Brain microvascular endothelial cell (primary cell): ENCODE results near the gene ABCB6.
A peak's percentile ranks its signal among the peaks of the same experiment; 100 is the strongest.

Experiments
- DNase-seq: peaks from one replicate; pipeline ENCODE4 v3.0.0-alpha.2; 2020
- H3K27ac ChIP-seq: fragments of 250-450 bp; sonication (Bioruptor Pico); 2 replicates; pipeline ENCODE4 v1.5.1; 2020; ENCODE audit warnings: mild to moderate bottlenecking, moderate library complexity
- H3K27me3 ChIP-seq: fragments of 250-450 bp; sonication (Bioruptor Pico); replicated peaks from 2 replicates; pipeline ENCODE4 v1.5.1; 2020; ENCODE audit warnings: mild to moderate bottlenecking
- H3K36me3 ChIP-seq: fragments of 250-450 bp; sonication (Bioruptor Pico); replicated peaks from 2 replicates; pipeline ENCODE4 v1.5.1; 2020; ENCODE audit warnings: mild to moderate bottlenecking
- H3K4me3 ChIP-seq: 2 replicates; pipeline ENCODE4 v1.5.1; 2011; ENCODE audit warnings: low read depth, mild to moderate bottlenecking, control low read depth, low read length, moderate library complexity
- CTCF ChIP-seq: IDR thresholded peaks from 2 replicates; pipeline ENCODE4 v1.5.1; 2011; ENCODE audit warnings: low read depth, mild to moderate bottlenecking, moderate library complexity, low read length, control low read depth, inconsistent platforms; ENCODE audit errors: missing control alignments
- in situ Hi-C: cut with HindIII; loops from 2 replicates; pipeline ENCODE4 v1.10.0; 2017; ENCODE audit warnings: low sequenced_read_pairs, low pct_ligation_motif_present

Gene ABCB6

GRCh38 chr2:219167997-219168396 lies 50.8 kb downstream of the ABCB6 start:
- H3K36me3 ChIP-seq: peaks cover 8% of the 10 kb centered on the region
- no peaks in the 10 kb centered on the region for H3K27me3 ChIP-seq
- H3K4me3 ChIP-seq: no peak overlapping the region
- TF ChIP-seq CTCF: no peak
- no peak overlapping the region for H3K27ac ChIP-seq
- in situ Hi-C loops: no loop called here
- no peak for DNase-seq

DNA sequence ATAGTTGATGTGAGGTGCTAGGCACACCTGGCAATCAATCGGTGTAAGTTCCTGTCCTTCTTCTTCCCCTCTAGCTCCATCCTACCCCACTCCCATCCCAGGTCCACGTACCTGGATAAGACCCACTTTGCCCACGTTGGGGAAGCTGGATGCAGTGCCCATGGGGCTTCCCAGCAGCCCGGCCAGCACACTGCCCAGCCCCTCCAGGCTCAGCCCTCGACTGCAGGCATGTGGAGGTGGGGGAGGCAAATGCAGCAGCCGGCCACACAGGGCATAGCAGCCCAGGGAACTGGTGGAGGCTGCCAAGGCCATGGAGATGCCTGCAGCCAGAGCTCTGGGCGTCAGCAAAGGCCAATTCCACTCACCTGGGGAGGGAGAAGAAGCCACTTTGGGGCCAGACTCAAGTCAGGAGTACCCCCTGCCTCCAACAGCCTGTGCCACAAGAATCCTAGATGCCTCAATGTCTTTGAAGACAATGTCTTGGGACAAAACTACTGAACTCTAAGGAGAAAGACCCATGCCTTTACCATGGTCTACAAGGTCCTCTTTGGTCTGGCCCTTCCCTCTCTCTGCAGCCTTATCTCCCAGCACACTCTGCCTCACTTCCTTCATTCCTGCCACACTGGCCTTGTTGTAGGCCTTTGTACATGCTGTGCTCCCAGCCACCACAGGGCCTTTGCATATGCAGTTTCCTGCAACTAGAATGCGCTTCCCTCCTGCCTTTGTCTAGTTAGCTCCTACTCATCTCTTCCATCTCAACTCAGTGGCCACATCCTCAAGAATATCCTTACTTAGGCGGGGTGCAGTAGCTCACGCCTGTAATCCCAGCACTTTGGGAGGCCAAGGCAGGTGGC lies 53.5 kb downstream of the ABCB6 start:
- no peak overlapping the region for H3K27ac ChIP-seq
- DNase-seq: no peak
- no peak for TF ChIP-seq CTCF
- in situ Hi-C loops: no loop called here
- H3K4me3 ChIP-seq: no peak overlapping the region
- no peaks in the 10 kb centered on the region for H3K27me3 ChIP-seq
- no peaks in the 10 kb centered on the region for H3K36me3 ChIP-seq

- H3K4me3 ChIP-seq: no peak overlapping the region
- no peak for DNase-seq
- H3K36me3 ChIP-seq: no peaks in the 10 kb centered on the region
- no peak overlapping the region for H3K27ac ChIP-seq
- no peak for TF ChIP-seq CTCF
- in situ Hi-C loops: no loop called here
- no peaks in the 10 kb centered on the region for H3K27me3 ChIP-seq
Observed at GRCh38 chr2:219163156-219163555, 55.6 kb downstream of the ABCB6 start.

DNA sequence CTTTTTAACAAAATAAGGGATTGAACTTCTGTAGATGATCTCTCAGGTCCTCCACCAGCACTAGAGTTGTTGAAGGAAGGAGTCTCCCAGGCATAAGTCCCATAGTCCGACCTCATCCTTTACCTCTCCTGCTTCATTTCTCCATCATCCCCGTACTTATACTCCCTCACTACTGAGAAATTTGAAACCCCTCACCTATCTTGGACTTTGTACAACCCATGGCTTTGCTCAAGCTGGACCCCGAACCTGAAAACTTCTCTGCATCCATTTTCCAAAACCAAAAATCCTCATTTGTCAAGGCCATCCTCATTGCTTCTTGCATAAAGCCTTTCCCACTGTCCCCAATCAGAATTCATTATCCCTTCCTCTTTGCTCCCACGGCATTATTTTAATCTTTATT lies 57.7 kb downstream of the ABCB6 start:
- no peak for DNase-seq
- no peaks in the 10 kb centered on the region for H3K27me3 ChIP-seq
- peak overlapping the region; percentile 84 for H3K4me3 ChIP-seq
- H3K36me3 ChIP-seq: peaks cover 3% of the 10 kb centered on the region
- TF ChIP-seq CTCF: no peak
- no peak overlapping the region for H3K27ac ChIP-seq
- in situ Hi-C loops: no loop called here

DNA sequence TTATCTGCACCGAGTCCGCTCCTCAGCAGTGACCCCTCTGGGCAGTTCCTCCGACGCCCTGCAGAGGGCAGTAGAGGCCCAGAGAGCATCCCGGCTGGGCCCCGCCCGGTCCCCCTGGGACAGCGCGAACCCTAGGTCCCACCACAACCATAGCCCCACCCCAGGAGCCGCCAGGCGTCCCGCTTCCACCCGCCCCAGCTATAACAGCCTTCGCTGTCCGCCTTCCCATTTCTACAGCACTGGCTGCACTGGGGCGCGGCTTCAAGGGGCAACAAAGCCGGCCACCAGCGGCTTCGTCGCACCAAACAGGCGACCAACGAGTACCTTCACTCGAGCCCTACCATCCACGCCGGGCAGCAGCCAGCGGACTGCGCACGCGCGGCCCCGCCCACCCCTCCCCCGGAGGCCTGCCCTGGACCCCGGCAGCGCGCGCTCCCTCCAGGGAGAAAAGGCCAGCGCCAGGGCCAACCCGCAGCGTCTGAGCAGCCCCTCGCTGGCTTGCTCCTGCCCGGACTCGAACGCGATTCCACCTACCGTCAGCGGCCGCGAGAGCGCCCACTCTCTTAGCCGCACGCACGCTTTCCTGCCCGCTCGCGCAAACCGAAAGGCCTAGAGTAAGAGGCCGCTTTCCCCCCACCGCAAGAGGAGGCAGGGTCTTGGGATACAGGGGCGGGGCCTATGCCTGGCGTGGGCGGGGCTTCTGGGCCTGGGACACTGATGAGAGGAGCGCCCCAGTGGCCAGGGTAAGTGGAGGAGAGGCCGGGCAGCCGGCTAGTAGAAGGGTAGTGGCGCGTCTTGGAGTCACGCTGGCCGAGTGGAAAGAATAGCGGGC lies 58.4 kb downstream of the ABCB6 start, which contains the start of gene NHEJ1:
NHEJ1 (minus strand) TSS at position 630 of the 832 bp plus-strand sequence. CDS start 2,453 bp downstream, outside the sequence.
- peak; percentile 98 for TF ChIP-seq CTCF
- no peaks in the 10 kb centered on the region for H3K27me3 ChIP-seq
- in situ Hi-C loops: no loop called here
- DNase-seq: peak; percentile 94
- H3K27ac ChIP-seq: peak within 1 kb of the TSS; percentile 80
- peaks cover 3% of the 10 kb centered on the region for H3K36me3 ChIP-seq
- H3K4me3 ChIP-seq: peak within 1 kb of the TSS; percentile 84
